GM21515 (cell line): Measurements from ENCODE around the gene TM2D3.
A peak's percentile ranks its signal among the peaks of the same experiment; 100 is the strongest.

Experiments used
- ATAC-seq: cut with Tn5 transposase; IDR thresholded peaks from one replicate; pipeline ENCODE4 v1.9.1; 2021; ENCODE audit not compliant: unreplicated experiment

TM2D3 gene

GRCh38 chr15:101652098-101652785, at the start of gene TM2D3:
TSS of gene TM2D3 (minus strand) at chr15:101652381. CDS start at chr15:101652361, 20 bp downstream.
- ATAC-seq = peak; percentile 85

- no peak for ATAC-seq
These were observed 46.1 kb upstream of the TM2D3 start for GRCh38 chr15:101698314-101698713.

- no peak for ATAC-seq
These were observed 45.3 kb upstream of the TM2D3 start for GRCh38 chr15:101697488-101697887.

GRCh38 chr15:101696829-101697228, 44.6 kb upstream of the TM2D3 start:
- ATAC-seq = no peak

GRCh38 chr15:101694261-101694660, 42.1 kb upstream of the TM2D3 start:
- no peak for ATAC-seq

GRCh38 chr15:101692801-101693598, 40.8 kb upstream of the TM2D3 start:
- no peak for ATAC-seq

- no peak for ATAC-seq
These were observed 37.7 kb upstream of the TM2D3 start for GRCh38 chr15:101689901-101690300.

GRCh38 chr15:101686718-101687117, 34.5 kb upstream of the TM2D3 start:
- ATAC-seq = no peak

DNA sequence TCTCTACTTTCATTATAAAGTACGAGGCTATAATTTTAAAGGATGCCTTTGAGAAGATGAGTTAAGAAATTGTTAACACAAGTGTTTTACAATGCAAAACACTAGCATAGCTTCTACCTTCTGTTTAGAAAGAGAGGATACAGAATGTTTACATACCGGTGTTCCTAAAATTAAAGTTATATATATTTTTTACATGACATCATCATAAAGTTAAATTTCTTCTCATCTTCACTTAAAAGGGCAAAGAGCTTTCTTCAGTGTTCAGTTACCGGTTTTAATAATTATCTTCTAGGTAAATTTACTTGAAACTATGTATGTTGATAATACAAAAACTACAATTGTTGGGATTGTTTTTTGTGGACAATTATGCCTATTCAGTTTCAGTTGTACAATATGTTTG, 32.7 kb upstream of the TM2D3 start:
- ATAC-seq = no peak

DNA sequence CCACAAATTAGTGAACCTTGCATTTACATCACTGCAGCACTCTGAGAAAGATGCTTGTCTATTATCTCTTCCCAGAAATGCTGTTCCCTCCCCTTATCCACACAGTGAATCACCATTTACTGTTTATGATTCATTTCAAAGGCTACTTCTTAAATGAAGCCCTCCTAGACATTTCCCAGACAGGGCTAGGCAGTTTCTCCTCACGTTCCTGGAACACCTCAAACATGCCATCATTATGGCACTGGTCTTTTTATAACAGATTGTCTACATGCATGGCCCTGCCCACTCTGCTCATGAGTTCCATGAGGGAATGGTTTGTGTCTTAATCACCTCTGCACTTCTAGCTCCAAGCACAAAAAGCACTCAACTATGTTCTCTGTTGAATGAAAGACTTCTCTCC, 32.2 kb upstream of the TM2D3 start:
- no peak for ATAC-seq

DNA sequence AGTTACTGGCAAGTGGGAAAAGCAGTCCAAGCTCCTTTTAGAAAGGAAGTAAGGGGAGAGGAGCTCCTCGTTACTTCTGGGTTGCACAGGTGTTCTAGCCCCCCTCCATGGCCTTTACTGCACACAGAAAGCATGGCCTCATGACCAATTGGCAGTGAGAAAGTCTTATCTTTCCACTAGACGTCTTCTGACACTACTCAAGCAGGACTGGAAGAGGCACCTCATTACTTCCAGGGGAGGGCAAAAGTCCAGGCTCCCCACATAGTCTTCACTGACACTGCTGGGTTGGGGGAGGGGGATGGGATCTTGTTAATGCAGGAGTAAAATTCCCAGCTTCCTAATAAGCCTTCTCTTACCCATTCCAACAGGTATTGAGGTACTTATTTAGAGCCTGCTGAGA, 27.6 kb upstream of the TM2D3 start:
- no peak for ATAC-seq

- ATAC-seq = no peak
These were observed 24.7 kb upstream of the TM2D3 start for GRCh38 chr15:101676921-101677329.

DNA sequence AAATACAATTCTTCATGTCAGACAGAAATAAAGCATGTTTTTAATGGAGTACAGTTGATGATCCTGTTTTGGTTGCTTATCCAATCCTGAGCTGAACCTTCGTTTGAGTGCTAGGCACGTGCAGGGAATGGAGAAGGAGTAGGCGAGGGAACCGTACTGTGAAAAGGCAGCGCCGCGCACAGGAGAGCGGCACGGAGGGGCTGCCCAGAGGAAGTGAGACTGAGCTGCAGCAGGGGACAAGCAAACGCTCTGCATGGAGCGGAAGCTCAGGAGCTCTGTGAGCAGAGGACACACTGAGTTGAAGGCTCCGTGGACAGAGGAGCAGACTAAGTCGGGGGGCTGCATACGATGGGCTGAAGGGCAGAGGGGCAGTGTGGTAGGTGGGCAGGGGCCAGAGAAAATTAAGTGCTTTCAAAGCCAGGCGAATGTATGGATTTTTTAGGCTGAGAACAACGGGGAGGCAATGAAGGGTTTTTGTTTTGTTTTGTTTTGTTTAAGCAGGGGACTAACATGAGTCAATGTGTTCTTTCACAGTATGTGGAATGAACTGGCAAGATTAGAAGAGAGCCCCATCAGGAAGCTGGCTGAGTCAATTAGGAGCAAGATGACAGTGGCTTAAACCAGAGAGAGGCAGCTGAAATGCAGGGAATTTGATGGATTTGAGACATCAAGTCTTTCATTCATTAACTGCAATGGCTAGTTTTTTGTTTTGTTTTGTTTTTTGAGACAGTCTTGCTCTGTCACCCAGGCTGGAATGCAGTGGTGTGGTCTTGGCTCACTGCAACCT, 23.8 kb upstream of the TM2D3 start:
- peak; percentile 95 for ATAC-seq

DNA sequence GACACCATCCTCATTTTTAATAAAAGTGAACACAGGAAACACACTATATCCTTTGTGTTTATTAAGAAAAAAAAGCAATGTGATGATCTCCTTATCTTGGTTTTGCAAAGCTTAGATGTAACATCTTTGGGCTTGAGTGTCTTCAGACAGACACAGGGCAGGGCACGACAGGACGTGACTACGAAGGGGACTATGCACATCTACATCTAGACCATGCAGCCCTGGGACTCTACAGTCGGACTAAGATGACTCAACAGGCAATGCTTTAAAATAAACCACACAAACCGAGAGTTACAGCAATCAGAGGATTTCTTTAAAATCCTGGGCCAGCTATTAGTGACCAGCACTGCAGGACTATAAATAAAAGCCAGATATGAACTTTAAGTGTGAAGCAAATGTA, 22.8 kb upstream of the TM2D3 start:
- no peak for ATAC-seq

DNA sequence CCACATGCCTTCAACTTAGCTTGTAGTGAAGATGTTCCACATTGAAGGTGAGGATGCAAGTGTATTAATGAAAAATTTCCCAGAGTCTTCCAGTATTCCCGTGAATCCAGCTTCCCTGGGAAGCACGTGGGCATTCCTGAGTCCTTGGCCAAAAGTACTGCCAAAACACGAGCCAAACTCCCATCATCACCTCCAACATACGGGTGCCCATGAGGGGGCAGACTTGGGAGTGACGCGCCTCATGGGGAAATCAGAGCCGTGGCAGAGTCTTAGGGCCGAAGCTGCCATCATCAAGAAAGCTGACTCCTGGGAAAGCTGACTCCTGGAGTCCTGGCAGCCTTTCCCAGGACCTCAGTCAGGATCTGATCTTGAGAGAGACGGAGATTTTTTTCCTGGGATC, 20.1 kb upstream of the TM2D3 start:
- no peak for ATAC-seq

DNA sequence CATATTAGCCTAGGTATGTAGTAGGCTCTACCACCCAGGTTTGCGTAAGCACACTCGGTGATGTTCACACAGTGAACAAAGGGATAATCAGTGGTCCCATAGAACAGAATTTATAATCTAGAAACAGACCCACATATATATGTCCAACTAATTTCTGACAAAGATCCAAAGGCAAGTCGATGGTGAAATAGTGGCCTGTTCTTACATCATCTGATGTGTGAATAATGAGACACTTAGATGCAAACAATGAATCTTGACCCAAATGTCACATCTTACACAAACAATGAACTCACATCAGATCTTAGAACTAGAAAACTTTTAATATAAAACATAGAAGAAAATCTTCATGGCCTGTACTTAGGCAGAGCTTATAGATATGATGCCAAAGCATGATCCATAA, 17.6 kb upstream of the TM2D3 start:
- no peak for ATAC-seq

GRCh38 chr15:101667881-101668280, 15.7 kb upstream of the TM2D3 start:
- no peak for ATAC-seq

DNA sequence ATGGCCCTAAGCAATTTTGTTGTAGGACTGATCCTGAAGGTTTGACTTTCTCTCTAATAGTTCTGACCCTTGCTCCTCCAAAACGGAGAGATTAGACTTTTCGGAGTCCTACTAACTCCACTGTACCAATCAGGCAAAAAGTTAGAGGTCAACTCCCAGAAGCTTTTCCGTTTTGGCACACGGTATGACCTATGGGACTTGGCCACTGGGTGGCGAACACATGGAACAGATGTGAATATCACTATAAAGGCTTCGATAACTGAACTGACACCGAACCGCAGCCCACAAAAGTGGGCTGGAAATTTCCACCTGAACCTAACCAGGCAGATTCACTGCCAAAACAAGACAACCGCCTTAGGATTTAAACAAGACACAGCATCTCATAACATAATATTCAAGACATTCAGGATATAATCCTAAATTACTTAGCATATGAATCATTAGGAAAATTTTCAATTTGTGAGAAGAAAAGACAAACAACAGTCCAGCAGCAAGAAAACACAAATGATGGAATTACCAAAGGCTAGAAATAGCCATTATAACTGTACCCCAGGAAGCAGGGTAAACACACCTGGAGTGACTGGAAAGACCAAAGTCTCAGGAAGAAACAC, 12.2 kb upstream of the TM2D3 start:
- no peak for ATAC-seq

- no peak for ATAC-seq
These were observed 10.0 kb upstream of the TM2D3 start for GRCh38 chr15:101662203-101662602.

- ATAC-seq = no peak
These were observed 7.8 kb upstream of the TM2D3 start for GRCh38 chr15:101660005-101660404.
